GM19467 (cell line): Measurements from ENCODE around the gene KIF1A.

ENCODE experiments used
- ATAC-seq: cut with Tn5 transposase; IDR thresholded peaks from one replicate; pipeline ENCODE4 v1.9.1; 2021; ENCODE audit warnings: mild to moderate bottlenecking, moderate library complexity; ENCODE audit not compliant: unreplicated experiment

The KIF1A gene

DNA sequence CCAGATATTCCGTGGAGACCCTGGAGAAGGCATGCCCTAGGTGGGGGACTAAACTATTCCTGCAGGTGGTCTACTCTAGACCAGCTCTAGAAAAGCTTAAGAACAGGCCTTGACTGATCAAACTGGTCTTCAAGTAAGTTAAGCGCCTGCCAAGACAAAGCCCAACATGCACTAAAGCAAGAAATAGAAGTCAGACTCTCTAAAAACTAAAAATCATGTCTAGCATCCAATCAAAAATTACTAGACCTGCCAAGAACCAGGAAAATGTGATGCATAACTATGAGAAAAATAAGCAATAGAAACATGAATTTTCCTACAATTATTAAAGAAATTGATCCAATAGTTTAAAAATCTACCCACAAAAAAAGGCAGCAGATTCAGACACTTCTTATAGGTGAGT is 13.6 kb downstream of the KIF1A start:
- no peak for ATAC-seq

DNA sequence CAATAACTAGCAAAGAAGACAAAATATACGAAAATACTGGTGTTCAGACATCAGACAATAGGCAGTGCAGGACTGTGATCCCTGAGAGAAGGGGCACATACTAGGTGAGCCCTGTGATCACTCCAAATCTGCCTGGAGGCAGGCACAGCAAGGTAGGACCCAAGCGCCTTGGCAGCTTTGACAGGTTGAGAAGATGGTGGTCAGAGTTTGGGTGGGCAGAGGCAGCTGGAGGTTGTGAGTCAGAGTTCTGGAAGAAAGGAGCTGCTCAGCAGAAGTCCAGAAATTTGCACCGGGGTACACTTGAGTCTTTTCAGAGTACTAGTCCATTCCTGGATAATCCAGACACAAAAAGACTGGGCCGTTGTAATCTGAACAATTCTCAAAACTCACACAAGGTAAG is 14.0 kb downstream of the KIF1A start:
- ATAC-seq = no peak

DNA sequence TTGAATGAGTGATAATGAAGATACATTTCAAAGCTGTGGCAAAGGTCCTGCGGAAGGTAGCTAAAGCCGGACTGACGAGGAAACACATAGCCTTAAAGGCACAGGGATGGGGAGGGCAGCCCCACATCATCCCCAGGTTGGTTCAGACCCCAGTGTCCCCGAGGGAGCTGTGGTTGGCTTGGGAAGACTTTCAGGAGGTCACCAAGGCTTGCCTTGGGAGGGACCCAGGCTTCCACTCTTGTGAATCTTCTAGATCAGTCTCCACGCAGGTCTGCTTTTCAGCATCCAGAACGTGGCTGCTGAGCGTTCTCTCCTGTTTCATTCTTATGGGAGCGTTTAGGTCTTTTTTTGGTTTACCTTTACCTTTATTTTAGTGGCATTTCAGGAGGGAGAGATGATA is 16.8 kb downstream of the KIF1A start:
- no peak for ATAC-seq

DNA sequence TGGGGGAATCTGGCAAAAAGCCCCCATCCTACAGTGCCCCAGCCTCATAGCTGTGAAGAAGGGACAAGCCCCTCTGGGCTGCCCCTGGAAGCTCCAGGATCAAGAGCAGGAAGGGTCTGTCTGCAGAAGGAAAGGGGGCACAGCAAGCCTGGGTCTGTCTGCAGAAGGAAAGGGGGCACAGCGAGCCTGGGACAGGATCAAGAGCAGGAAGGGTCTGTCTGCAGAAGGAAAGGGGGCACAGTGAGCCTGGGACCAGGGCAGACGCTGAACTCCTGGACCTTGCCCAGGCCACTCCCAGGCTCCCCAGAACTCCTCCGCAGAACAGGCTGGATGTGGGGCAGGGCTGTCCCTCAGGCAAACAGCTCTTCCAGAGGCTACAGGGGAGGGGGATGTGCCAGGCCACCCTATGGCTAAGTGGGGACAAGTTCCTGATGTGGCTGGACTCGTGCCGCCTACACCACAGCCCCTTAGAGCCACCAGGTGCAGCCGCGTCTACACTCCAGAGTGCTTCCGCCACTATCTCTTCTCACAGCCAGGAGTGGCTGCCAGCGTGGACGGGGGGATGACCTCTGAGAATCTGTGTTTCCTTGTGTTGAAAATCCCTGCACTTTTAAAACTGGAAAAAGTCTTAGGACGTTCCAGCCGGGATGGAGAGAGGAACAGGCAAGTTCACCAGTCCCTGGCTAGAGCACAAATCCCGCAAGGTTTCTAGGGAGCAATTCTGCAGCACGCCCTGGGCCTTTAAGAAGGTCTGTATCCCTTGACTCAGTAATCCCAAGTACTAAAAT is 20.8 kb downstream of the KIF1A start:
- no peak for ATAC-seq

DNA sequence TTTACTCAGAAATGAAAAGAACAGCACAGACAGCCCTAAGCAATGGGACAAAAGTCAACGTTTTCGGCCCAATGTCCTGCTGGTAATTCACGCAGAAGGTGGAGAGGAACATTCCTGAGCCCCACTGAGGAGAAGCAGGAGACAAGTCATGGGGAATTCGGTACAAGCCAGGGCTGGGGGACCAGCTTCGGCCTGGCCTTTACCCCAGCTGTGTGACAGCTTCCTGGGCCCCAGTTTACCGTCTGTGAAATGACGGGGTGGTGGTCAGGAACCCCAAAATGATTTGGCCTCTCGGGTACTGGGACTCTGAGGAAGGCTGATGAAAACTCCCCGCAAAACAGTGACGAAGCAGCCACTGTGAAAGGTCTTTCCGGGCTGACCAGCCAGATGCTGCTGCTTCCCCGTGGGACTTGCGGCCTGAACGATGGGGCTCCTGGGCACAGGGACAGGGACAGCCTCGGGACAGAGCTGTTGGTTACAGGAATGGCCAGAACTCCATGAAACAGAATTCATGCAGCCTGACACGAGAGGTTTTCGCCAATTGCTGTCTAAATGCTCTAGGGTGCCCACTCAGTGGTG is 21.6 kb downstream of the KIF1A start:
- ATAC-seq = no peak

DNA sequence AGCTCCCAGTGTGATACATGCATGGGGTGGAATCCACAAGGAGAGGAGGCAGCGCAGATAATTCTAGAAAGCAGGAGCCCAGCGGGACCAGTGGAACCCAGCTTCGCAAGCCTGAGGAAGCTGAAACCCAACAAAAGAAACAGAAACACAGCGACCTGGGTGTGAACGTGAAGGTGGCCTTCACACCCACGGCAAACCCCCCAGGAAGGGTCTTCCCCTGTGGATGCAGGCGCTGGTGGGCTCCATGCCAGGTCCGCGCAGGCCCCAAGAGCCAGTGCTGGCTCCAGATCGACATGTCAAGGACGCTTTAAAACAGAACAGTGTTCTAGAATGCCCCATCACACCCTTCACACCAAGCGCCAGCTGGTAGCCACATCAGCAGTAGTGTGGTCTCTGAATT is 22.1 kb downstream of the KIF1A start:
- ATAC-seq = no peak

DNA sequence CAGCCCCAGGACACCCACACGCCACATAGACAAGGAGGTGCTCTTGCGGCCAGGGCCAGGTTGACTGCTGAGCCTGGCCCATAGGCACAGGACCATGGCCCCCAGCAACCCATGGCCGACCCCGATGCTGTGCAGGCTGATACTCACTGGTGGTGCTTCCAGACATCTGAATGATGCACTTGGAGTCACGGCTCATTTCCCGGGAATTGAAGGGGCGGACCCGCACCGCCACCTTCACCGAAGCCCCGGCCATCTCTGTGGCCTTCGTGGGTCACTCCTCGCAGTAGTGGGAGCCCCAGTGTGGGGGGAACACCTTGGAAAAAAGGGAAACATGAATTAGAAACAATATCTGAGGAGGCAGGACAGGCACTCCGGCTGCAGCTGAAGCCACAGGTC is 22.5 kb downstream of the KIF1A start:
- no peak for ATAC-seq

DNA sequence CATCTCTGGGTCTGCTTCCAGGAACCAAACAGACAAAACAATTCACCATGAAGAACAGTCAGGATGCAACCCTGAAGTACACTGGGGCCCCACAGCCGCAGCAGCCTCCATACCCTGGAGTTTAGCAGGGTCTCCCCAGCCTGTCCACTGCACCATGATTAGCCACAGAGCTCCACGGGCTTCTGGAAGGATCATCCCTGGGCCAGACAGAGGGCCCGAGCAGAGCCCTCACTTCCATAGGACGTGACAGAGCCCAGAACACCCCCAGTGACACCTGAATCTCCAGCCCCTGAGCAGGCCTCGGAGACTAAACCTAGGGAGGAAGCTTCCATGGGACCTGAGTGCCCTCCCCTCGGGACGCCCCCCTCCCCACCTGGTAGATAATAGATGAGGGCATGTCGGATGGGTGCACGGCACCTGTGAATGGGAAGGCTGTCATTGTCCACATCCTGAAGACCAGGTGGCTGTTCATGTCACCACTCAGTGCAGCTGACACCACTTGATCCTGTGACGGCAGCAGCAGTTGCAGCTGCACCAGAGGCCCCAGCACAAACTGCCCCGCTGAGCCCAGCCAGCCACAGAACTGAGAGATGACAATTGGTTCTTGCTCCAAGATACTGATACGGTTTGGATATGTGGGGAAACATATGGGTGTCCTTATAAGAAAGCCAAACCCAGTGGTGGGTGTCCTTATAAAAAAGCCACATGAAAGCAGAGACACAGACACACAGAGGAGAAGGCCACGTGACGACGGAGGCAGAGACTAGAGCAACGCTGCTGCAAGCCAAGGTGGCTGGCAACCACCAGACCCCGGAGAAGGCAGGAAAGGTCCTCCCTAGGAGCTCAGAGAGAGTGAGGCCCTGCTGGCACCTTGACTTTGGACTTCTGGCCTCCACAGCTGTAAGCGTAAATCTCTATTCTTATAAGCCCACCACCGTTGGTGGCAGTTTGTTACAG is 23.2 kb downstream of the KIF1A start:
- ATAC-seq = no peak

DNA sequence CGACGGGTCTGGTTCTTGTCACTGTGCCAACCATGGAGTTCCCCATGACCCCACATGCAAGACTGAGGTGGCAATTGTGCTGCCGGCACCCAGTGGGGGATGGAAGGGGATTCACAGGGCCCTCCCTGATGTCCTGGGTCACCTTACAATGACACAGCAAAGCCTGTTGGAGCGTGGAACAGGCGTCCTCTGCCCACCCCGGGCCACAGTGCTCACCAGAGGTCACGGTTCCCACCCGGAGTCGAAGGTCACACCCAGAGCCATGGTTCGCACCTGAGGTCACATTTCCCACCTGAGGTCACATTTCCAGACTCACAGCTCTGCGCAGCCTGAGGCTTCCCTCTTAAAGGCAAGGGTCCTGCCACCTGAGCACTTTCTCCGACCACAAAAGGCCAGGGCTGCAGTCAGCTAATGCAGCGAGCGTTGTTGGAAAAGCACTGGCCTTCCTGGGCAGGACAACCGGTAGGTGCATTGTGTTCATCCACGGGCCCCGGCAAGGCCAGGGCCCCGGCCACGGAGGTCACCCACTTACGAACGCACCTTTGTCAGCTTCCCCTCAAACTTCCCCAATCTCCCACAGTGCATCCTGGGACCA is 24.0 kb downstream of the KIF1A start:
- ATAC-seq = no peak

DNA sequence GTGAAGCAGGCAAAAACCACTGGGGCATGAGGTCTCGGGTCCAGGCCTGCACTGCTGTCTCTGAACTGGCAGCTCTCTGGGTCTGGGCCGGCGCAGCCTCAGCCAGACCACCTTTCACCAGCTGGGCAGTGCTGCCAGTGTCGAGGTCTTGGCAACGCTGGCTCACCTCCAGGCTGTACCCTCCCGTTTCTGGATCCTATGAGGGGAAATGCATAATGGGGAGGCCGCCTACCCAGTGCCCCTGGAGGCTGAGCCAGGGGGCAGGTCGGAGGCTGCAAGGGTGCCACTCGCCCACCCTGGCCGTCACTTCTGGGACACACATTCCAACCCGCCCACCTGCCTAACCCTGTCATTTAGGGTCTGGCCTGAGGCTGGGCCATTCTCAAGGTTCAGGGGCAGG is 24.6 kb downstream of the KIF1A start:
- ATAC-seq = no peak

DNA sequence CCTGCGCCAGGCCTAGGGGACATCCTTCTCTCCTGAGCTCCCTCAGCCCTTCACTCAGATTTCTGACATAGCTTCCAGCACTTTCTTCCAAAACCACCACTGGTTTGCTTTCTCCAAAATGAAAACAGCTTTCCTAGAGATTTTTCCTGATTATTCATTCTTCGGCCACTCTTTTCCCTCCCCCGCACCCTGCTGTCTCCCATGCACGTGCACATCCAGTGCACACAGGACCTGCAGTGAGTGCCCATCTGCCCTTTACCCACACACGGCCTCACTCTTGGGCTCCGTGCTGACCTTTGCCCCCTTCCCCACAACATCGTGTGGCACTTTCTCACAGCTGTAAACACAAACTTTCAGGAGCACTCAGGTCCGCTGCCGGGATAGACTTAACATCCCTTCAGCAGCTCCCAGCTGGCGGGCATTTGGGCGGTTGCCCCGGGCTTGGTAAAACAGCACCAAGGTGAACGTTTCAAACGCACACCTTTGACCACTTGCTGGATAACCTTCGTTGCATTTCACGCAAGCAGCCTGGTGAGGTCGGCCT is 25.8 kb downstream of the KIF1A start:
- ATAC-seq = no peak

DNA sequence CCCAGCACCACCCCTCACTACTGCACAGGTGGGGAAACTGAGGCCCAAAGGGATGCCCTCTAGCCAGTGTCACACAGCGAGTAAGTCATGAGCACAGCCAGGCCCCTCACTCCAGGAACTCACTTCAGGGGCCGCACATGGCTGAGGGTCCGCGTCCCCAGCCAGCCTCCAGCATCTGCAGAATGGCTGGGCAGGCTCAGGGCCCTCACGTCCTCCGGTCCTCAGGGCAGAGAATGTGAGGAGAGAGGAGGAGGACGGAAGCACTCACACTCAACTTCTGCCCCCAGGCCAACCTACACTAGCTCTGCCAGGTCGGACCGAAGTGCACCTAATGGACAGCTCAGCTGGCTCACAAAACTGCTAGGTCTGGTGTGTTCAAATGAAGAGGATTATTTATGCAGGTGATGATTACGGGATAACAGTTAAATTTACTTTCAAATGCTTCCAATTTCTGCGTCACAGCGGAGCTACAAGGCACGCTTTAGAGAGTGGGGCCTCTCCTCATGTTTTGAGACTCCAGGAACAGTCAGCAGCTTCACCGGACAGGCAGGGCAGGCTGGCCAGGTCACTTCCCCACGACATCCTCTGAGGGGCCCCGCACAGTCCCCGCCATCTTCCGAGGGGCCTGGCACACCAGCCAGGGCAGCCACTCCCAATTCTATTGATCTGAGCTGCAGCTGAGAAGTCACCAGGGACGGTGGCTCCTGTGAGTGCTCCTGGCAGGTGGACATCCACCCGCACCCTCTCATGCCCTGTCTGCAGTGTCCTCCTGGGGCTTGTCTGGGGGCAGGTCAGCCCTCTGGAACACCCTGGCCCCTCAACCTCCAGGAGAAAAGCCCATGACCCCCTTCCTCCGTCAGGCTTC is 26.5 kb downstream of the KIF1A start:
- ATAC-seq = no peak

DNA sequence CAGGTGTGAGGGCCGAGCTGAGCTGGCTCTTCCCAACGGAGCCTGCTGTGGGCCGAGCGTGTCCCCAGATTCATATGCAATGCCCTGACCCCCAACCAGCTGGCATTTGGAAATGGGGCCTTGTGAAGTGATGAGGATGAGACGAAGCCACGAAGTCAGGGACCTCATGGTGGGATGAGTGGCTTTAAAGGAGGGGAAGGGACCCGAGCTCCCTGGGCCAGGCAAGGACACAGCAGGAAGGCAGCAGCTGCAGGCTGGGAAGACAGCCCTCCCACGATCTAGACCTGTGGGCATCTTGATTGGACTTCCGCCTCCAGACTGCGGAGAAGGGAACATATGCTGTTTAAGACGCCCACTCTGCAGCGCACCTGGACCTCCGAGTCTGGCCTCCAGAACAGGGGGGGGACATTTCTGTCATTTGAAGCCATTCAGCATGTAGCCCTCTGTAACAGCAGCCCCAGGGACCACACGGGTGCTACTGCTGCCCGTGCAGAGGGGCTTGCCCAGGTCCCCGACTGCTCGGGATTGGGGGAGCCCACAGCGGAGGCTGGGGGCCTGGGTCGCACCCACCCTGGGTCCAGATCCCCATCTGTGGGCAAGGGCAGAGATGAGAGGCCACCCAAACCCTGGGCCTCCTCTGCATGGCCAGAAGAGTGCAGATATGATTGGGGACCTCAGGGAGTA is 27.2 kb downstream of the KIF1A start:
- no peak for ATAC-seq

DNA sequence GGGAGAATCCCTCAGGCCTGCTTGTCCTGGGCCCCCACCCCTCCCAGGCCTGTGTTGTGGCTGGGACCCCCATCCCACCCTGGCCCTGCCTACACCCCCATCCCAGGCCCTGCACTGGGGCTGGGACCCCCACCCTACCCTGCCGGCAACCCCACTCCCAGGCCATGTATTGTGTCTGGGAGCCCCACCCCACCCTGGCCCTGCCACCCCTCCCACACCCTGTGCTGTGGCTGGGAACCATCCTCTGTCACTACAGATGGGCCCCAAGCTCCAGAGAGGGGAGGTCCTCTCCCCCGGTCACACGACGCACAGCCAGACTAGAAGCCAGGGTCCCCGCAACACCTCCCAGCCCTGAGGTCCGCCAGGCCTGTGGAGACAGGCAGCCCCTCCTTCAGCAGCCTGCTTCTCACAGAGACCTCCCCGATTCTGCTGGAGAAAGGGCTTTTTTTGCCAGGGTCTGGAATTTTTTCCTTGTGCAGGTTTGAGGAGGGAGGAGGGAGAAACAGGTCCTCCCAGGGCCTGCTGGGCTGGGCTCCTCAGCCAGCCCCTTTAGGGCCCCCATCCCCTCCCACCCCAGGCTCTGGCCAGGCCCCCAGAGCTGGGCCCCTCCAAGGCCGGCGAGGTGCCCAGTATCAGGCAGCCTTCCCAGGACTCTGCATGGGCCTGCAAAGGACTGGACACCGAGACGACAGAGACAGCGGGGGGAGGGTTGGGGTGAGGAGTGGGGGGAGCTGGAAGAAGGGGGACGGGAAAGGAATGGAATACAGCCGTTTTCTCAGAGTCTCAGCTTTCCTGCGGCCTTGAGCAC is 28.0 kb downstream of the KIF1A start:
- no peak for ATAC-seq

DNA sequence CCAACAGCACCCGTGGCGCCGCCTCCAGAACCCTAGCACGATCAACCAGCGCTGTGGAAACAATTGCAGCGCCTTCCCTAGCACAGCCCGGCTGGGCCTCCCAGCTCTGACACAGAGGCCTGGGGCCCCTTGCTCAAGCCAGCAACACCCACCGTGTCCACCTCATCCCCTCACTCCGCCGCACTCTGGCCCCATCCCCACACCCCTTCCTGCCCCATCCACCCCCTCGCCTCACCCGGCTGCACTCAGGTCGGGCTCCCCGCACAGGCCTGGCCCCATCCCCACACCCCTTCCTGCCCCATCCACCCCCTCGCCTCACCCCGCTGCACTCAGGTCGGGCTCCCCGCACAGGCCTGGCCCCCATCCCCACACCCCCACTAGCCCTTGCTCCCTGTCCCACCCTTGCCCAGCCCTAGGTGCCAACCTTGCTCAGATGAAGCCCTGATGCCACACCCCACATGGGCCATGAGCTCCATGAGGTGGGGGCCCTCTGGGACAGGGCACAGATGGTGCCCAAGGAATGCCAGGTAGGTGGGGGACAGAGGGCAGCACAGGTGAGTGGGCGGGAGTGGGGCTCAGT is 28.7 kb downstream of the KIF1A start:
- ATAC-seq = no peak

DNA sequence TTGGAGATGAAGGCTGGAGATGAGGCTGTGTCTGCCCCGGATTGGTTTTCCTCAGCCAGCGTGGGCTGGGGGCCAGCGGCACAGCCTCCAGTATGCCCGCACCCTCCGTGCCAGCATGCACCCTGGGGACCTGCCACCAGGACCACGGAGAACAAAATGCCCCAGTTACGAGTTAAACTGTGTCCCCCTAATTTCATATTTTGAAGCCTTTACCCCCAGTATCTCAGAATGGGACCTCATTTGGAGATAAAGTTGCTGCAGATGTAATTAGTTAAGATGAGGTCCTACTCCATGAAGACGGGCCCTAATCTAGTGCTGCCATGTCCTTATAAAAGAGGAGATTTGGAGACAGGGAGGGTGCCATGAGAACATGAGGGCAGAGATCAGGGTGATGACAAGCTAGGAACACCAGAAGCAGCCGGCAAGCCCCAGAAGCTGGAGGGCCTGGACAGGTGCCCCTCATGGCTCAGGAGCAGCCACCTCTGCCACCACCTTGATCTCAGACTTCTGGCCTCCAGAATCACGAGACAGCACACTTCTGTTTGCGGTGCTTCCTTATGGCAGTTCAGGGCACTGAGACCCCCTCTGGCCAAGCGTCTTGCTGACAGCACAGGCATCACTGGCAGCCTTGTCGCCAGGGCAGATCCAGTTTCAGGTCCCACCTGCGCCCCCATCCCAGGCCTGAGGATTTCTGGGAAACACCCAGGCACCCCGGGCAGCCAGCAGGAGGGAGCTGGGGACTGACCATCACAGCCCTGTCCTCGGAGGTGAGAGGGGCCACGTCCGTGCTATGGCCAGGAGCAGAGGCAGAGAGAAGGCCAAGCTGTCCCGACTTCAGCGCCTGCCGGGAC is 29.4 kb downstream of the KIF1A start:
- ATAC-seq = no peak
